H9 (cell line): ENCODE measurements around the gene AGK. TPM values are rescaled to one million over a fixed set of nuclear protein-coding genes. Genes with fewer than 3 reads are reported as not detected.

Experiments
- DNase-seq: peaks from one replicate; pipeline ENCODE4 v3.0.0-alpha.2; 2017
- H2AFZ ChIP-seq: one replicate; pipeline ENCODE4 v1.6.1; 2013; ENCODE audit warnings: mild to moderate bottlenecking, low read length, control low read depth, moderate library complexity
- H2AK5ac ChIP-seq: 2 replicates; pipeline ENCODE4 v1.6.1; 2013; ENCODE audit warnings: low read length, control low read depth, mixed read lengths; ENCODE audit not compliant: insufficient read length
- H2BK120ac ChIP-seq: one replicate; pipeline ENCODE4 v1.6.1; 2013; ENCODE audit warnings: low read depth, mild to moderate bottlenecking, low read length, control low read depth, inconsistent platforms; ENCODE audit not compliant: poor library complexity, severe bottlenecking
- H2BK12ac ChIP-seq: 2 replicates; pipeline ENCODE4 v1.6.1; 2013; ENCODE audit warnings: low read length, control low read depth, mixed read lengths, low read depth; ENCODE audit not compliant: insufficient read length
- H2BK15ac ChIP-seq: 2 replicates; pipeline ENCODE4 v1.6.1; 2013; ENCODE audit warnings: low read depth, low read length, control low read depth
- H2BK20ac ChIP-seq: one replicate; pipeline ENCODE4 v1.6.1; 2013; ENCODE audit warnings: low read depth, mild to moderate bottlenecking, low read length, control low read depth, inconsistent platforms; ENCODE audit not compliant: poor library complexity, severe bottlenecking
- H2BK5ac ChIP-seq: 2 replicates; pipeline ENCODE4 v1.6.1; 2013; ENCODE audit warnings: low read length, control low read depth, mixed read lengths; ENCODE audit not compliant: insufficient read length
- H3K14ac ChIP-seq: 2 replicates; pipeline ENCODE4 v1.6.1; 2013; ENCODE audit warnings: low read length, control low read depth; ENCODE audit not compliant: insufficient read depth
- H3K18ac ChIP-seq: 2 replicates; pipeline ENCODE4 v1.6.1; 2013; ENCODE audit warnings: low read depth, mild to moderate bottlenecking, mixed read lengths, low read length, control low read depth; ENCODE audit not compliant: insufficient read length
- H3K23ac ChIP-seq: 2 replicates; pipeline ENCODE4 v1.6.1; 2013; ENCODE audit warnings: low read length, control low read depth, mixed read lengths, low read depth; ENCODE audit not compliant: insufficient read length
- H3K23me2 ChIP-seq: 2 replicates; pipeline ENCODE4 v1.6.1; 2013; ENCODE audit warnings: low read depth, mild to moderate bottlenecking, mixed read lengths, low read length, control low read depth; ENCODE audit not compliant: insufficient read length, poor library complexity, severe bottlenecking
- H3K27ac ChIP-seq: 2 replicates; pipeline ENCODE4 v1.5.1; 2013; ENCODE audit warnings: low read length, control low read depth, mixed read lengths, low read depth; ENCODE audit not compliant: insufficient read length
- H3K27me3 ChIP-seq: 2 replicates; pipeline ENCODE4 v1.6.1; 2013; ENCODE audit warnings: low read length, control low read depth, inconsistent platforms; ENCODE audit not compliant: insufficient read depth
- H3K4ac ChIP-seq: 2 replicates; pipeline ENCODE4 v1.6.1; 2013; ENCODE audit warnings: low read depth, mild to moderate bottlenecking, control low read depth, inconsistent platforms, low read length, moderate library complexity
- H3K4me1 ChIP-seq: 2 replicates; pipeline ENCODE4 v1.6.1; 2013; ENCODE audit warnings: low read length, control low read depth, inconsistent platforms; ENCODE audit not compliant: insufficient read depth
- H3K4me2 ChIP-seq: 2 replicates; pipeline ENCODE4 v1.6.1; 2013; ENCODE audit warnings: low read length, control low read depth, mixed read lengths; ENCODE audit not compliant: insufficient read length, insufficient read depth
- H3K56ac ChIP-seq: 2 replicates; pipeline ENCODE4 v1.6.1; 2013; ENCODE audit warnings: low read depth, mild to moderate bottlenecking, mixed read lengths, low read length, control low read depth; ENCODE audit not compliant: insufficient read length
- H3K79me1 ChIP-seq: 2 replicates; pipeline ENCODE4 v1.6.1; 2013; ENCODE audit warnings: low read depth, mild to moderate bottlenecking, moderate library complexity, low read length, control low read depth, inconsistent platforms; ENCODE audit not compliant: insufficient read depth, poor library complexity, severe bottlenecking
- H3K79me2 ChIP-seq: 2 replicates; pipeline ENCODE4 v1.6.1; 2013; ENCODE audit warnings: low read length, control low read depth, inconsistent platforms; ENCODE audit not compliant: insufficient read depth
- H3K9ac ChIP-seq: 2 replicates; pipeline ENCODE4 v1.6.1; 2013; ENCODE audit warnings: low read length, control low read depth, mixed read lengths; ENCODE audit not compliant: insufficient read length; ENCODE audit errors: extremely low read depth
- H3K9me3 ChIP-seq: one replicate; pipeline ENCODE4 v1.6.1; 2013; ENCODE audit warnings: low read depth, low read length, inconsistent platforms; ENCODE audit not compliant: control insufficient read depth
- H3T11ph ChIP-seq: one replicate; pipeline ENCODE4 v1.6.1; 2013; ENCODE audit warnings: mild to moderate bottlenecking, low read length, control low read depth, inconsistent platforms
- H4K20me1 ChIP-seq: one replicate; pipeline ENCODE4 v1.6.1; 2013; ENCODE audit not compliant: control insufficient read depth, insufficient read length, insufficient read depth
- H4K5ac ChIP-seq: 2 replicates; pipeline ENCODE4 v1.6.1; 2013; ENCODE audit warnings: low read depth, mild to moderate bottlenecking, mixed read lengths, low read length, control low read depth; ENCODE audit not compliant: insufficient read length
- H4K8ac ChIP-seq: replicated peaks from 2 replicates; pipeline ENCODE4 v1.6.1; 2013; ENCODE audit warnings: low read length, control low read depth, mixed read lengths, low read depth; ENCODE audit not compliant: insufficient read length
- H4K91ac ChIP-seq: 2 replicates; pipeline ENCODE4 v1.6.1; 2013; ENCODE audit warnings: low read depth, mild to moderate bottlenecking, moderate library complexity, mixed read lengths, low read length, control low read depth; ENCODE audit not compliant: insufficient read length
- H3K27ac Mint-ChIP-seq, 3 experiments: 2 replicates in 2 of 3; 3 replicates in 1 of 3; pipeline ENCODE4 v1.8.0; 2020 to 2021; ENCODE audit warnings: mixed read lengths in 3 of 3, mild to moderate bottlenecking in 1 of 3, moderate library complexity in 1 of 3
- H3K27me3 Mint-ChIP-seq: 2 replicates; pipeline ENCODE4 v1.8.0; 2021; ENCODE audit warnings: low read depth, mild to moderate bottlenecking, moderate library complexity, mixed read lengths
- H3K36me3 Mint-ChIP-seq, 3 experiments: 2 replicates in 2 of 3; 3 replicates in 1 of 3; pipeline ENCODE4 v1.8.0; 2020 to 2021; ENCODE audit warnings: low read depth in 3 of 3, mixed read lengths in 3 of 3; ENCODE audit not compliant: insufficient read depth in 1 of 3
- H3K4me1 Mint-ChIP-seq, 2 experiments: 2 replicates each; pipeline ENCODE4 v1.8.0; 2020; ENCODE audit warnings: mixed read lengths in 2 of 2
- H3K4me3 Mint-ChIP-seq, 2 experiments: 2 replicates in 1 of 2; 3 replicates in 1 of 2; pipeline ENCODE4 v1.8.0; 2020 to 2021; ENCODE audit warnings: mild to moderate bottlenecking in 2 of 2, mixed read lengths in 2 of 2, moderate library complexity in 1 of 2
- H3K9me3 Mint-ChIP-seq, 2 experiments: 2 replicates in 1 of 2; 3 replicates in 1 of 2; pipeline ENCODE4 v1.8.0; 2020; ENCODE audit warnings: mild to moderate bottlenecking in 2 of 2, mixed read lengths in 2 of 2, moderate library complexity in 1 of 2
- WGBS: extraction: QIAGEN DNeasy Blood & Tissue Kit; methylation state at CpG from one replicate; pipeline ENCODE4 v1.1.7; 2013; ENCODE audit warnings: missing lambda C conversion rate, low lambda C conversion rate, mixed read lengths; ENCODE audit not compliant: insufficient read length; ENCODE audit errors: extremely low coverage; 5-methylcytosine and 5-hydroxymethylcytosine counted together
- total RNA-seq: library from RNA; stranded (reverse); gene quantifications from 2 replicates; pipeline ENCODE4 v1.2.1, GENCODE V29; 2021
- TF ChIP-seq, protein P1 (sequence below): fragments of 200-600 bp; sonication (generic); conservative IDR thresholded peaks from 3 replicates; pipeline ENCODE4 v1.8.0; 2021; ENCODE audit warnings: antibody characterized with exemption, mild to moderate bottlenecking

The AGK gene
- total RNA-seq, 1 experiment from 2014 or later = 35.1 TPM

DNA sequence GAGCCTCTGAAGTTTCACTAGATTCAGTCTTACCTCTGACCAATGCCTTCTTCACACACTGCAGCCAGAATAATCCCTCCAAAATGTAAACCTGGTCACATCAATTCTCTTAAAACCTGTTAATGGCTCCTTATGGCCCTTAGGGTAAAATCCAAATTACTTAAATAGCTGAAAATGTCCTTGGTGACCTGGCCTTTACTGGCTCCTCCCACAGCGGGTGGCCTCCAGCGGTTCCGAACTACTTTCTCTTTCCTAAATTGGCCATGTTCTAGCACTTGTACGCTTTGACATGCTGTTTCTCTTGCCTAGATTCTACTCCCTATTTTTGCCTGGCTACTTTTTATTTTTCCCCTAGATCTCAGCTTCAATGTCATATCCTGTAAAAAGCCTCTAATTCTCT, 36.1 kb downstream of the AGK start:
- no peak for DNase-seq
- H2BK5ac ChIP-seq = no peak overlapping the region
- H3K27ac ChIP-seq = no peak overlapping the region
- no peak overlapping the region for H3K4ac ChIP-seq
- H3K4me2 ChIP-seq = no peak overlapping the region
- H3K14ac ChIP-seq = no peak overlapping the region
- H2BK20ac ChIP-seq = no peak overlapping the region
- no CpG with 5 or more reads among the region's 4 CpGs for WGBS
- H3K56ac ChIP-seq = no peak overlapping the region
- H3K9ac ChIP-seq = no peak overlapping the region
- H3T11ph ChIP-seq = no peak overlapping the region
- no peak overlapping the region for H2AK5ac ChIP-seq
- H3K23me2 ChIP-seq = no peaks in the 10 kb centered on the region
- Mint-ChIP-seq H3K27me3 (no peaks in the 10 kb centered on the region), H3K27ac (peak overlapping the region; percentile 12 to 88 (median 72); a peak in 6 of 7 replicates), H3K4me3 (no peak overlapping the region), H3K9me3 (peaks cover 19% of the 10 kb centered on the region in 2 experiments), H3K36me3 (peaks cover 11 to 30% (median 17%) of the 10 kb centered on the region in 3 experiments), H3K4me1 (peaks cover 72 to 77% of the 10 kb centered on the region in 2 experiments)
- H4K91ac ChIP-seq = no peak overlapping the region
- H4K8ac ChIP-seq = no peak overlapping the region
- no peaks in the 10 kb centered on the region for H4K20me1 ChIP-seq
- H3K79me1 ChIP-seq = no peaks in the 10 kb centered on the region
- peaks cover 19% of the 10 kb centered on the region for H3K4me1 ChIP-seq
- no peak overlapping the region for H3K18ac ChIP-seq
- H2AFZ ChIP-seq = no peak overlapping the region
- no peak overlapping the region for H2BK120ac ChIP-seq
- H3K27me3 ChIP-seq = no peaks in the 10 kb centered on the region
- H2BK15ac ChIP-seq = no peak overlapping the region
- TF ChIP-seq, protein P1, sequence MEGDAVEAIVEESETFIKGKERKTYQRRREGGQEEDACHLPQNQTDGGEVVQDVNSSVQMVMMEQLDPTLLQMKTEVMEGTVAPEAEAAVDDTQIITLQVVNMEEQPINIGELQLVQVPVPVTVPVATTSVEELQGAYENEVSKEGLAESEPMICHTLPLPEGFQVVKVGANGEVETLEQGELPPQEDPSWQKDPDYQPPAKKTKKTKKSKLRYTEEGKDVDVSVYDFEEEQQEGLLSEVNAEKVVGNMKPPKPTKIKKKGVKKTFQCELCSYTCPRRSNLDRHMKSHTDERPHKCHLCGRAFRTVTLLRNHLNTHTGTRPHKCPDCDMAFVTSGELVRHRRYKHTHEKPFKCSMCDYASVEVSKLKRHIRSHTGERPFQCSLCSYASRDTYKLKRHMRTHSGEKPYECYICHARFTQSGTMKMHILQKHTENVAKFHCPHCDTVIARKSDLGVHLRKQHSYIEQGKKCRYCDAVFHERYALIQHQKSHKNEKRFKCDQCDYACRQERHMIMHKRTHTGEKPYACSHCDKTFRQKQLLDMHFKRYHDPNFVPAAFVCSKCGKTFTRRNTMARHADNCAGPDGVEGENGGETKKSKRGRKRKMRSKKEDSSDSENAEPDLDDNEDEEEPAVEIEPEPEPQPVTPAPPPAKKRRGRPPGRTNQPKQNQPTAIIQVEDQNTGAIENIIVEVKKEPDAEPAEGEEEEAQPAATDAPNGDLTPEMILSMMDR = no peak
- no peak overlapping the region for H2BK12ac ChIP-seq
- H3K9me3 ChIP-seq = no peaks in the 10 kb centered on the region
- H3K23ac ChIP-seq = no peak overlapping the region
- H4K5ac ChIP-seq = no peak overlapping the region
- H3K79me2 ChIP-seq = no peaks in the 10 kb centered on the region
